HepG2 (cell line): ENCODE data around the gene YPEL3. TPM values are rescaled to one million over a fixed set of nuclear protein-coding genes. Genes with fewer than 3 reads are reported as not detected.

ENCODE experiments used
- GABPA ChIP-seq, 2 experiments: IDR thresholded peaks; 2 replicates each; pipeline ENCODE4 v1.6.1; 2011 to 2016; ENCODE audit warnings: low read depth in 2 of 2, low read length in 1 of 2, missing biosample characterization in 1 of 2, missing genetic modification characterization in 1 of 2
- GABPB1 ChIP-seq: IDR thresholded peaks from 2 replicates; pipeline ENCODE4 v1.6.1; 2016; ENCODE audit warnings: mild to moderate bottlenecking, missing genetic modification reagents, moderate library complexity, missing compliant biosample characterization
- MEIS2 ChIP-seq: sonication (generic); formaldehyde crosslinking; IDR thresholded peaks from 2 replicates; pipeline ENCODE4 v1.9.0; 2021; ENCODE audit warnings: mild to moderate bottlenecking, missing genetic modification reagents
- PRMT3 ChIP-seq: sonication (generic); formaldehyde crosslinking; IDR thresholded peaks from 2 replicates; pipeline ENCODE4 v1.8.1; 2022; ENCODE audit warnings: low read depth, mild to moderate bottlenecking, moderate library complexity, missing genetic modification reagents, borderline replicate concordance
- PRPF4 ChIP-seq: fragments of 200-400 bp; formaldehyde crosslinking; IDR thresholded peaks from 2 replicates; pipeline ENCODE4 v1.6.1; 2016; ENCODE audit warnings: low read length, low read depth; ENCODE audit not compliant: poor library complexity, severe bottlenecking
- SMAD1 ChIP-seq: sonication (generic); formaldehyde crosslinking; IDR thresholded peaks from 2 replicates; pipeline ENCODE4 v1.4.0; 2020; ENCODE audit warnings: missing genetic modification reagents, low read depth, mild to moderate bottlenecking, borderline replicate concordance
- SRY ChIP-seq: sonication (generic); formaldehyde crosslinking; IDR thresholded peaks from 2 replicates; pipeline ENCODE4 v1.8.0; 2022; ENCODE audit warnings: mild to moderate bottlenecking, missing genetic modification reagents
- ZFP36 ChIP-seq: fragments of 150-350 bp; IDR thresholded peaks from 2 replicates; pipeline ENCODE4 v1.6.1; 2018; ENCODE audit warnings: borderline replicate concordance, low read length, low read depth; ENCODE audit not compliant: partially characterized antibody
- ZNF17 ChIP-seq: sonication (generic); formaldehyde crosslinking; IDR thresholded peaks from 2 replicates; pipeline ENCODE4 v1.5.0; 2020; ENCODE audit warnings: mild to moderate bottlenecking, missing genetic modification reagents
- ZNF331 ChIP-seq: sonication (generic); formaldehyde crosslinking; IDR thresholded peaks from 2 replicates; pipeline ENCODE4 v1.4.0; 2020; ENCODE audit warnings: missing genetic modification reagents
- ZNF34 ChIP-seq: sonication (generic); formaldehyde crosslinking; IDR thresholded peaks from 2 replicates; pipeline ENCODE4 v1.4.0; 2020; ENCODE audit warnings: mild to moderate bottlenecking, missing genetic modification reagents, borderline replicate concordance
- ZNF432 ChIP-seq: sonication (generic); formaldehyde crosslinking; IDR thresholded peaks from 2 replicates; pipeline ENCODE4 v1.5.0; 2020; ENCODE audit warnings: missing genetic modification reagents, mild to moderate bottlenecking, borderline replicate concordance
- ZNF510 ChIP-seq: sonication (generic); formaldehyde crosslinking; IDR thresholded peaks from 2 replicates; pipeline ENCODE4 v1.4.0; 2020; ENCODE audit warnings: low read depth, mild to moderate bottlenecking, missing genetic modification reagents
- ZNF761 ChIP-seq: sonication (generic); formaldehyde crosslinking; conservative IDR thresholded peaks from 2 replicates; pipeline ENCODE4 v1.4.0; 2020; ENCODE audit warnings: mild to moderate bottlenecking, missing genetic modification reagents
- polyA plus RNA-seq, 8 experiments: library from polyadenylated mRNA; depleted of rRNA in 3 of 8; stranded (reverse) in 7 of 8; unstranded in 1 of 8; fragments of >200 nt; fragmentation: Illumina TruSeq in 4 of 8; extraction: Trizol in 4 of 8; gene quantifications; 2 replicates each; pipeline versions ENCODE4 v1.2.1 to v1.2.3, GENCODE V29; 2011 to 2016; ENCODE audit warnings: low read depth in 4 of 8, missing spikeins in 1 of 8, mixed read lengths in 1 of 8; ENCODE audit not compliant: insufficient read depth in 1 of 8
- total RNA-seq, 5 experiments: library from RNA; depleted of rRNA; stranded (reverse); fragments of >200 nt; fragmentation: Illumina TruSeq; extraction: Trizol; gene quantifications; 2 replicates each; pipeline ENCODE4 v1.2.3, GENCODE V29; 2016; ENCODE audit warnings: low read depth in 1 of 5
- TF ChIP-seq, protein P1 (sequence below): sonication (generic); formaldehyde crosslinking; IDR thresholded peaks from 2 replicates; pipeline ENCODE4 v1.5.0; 2020; ENCODE audit warnings: mild to moderate bottlenecking, missing genetic modification reagents
- TF ChIP-seq, protein P2 (sequence below): sonication (generic); formaldehyde crosslinking; IDR thresholded peaks from 2 replicates; pipeline ENCODE4 v1.4.0; 2020; ENCODE audit warnings: missing genetic modification reagents, mild to moderate bottlenecking, borderline replicate concordance
- TF ChIP-seq, protein P3 (sequence below), 2 experiments: sonication (generic) in 1 of 2; formaldehyde crosslinking in 1 of 2; IDR thresholded peaks; 2 replicates each; pipeline versions ENCODE4 v1.4.0 to v1.6.1; 2018 to 2020; ENCODE audit warnings: missing genetic modification reagents in 2 of 2, borderline replicate concordance in 1 of 2, low read depth in 1 of 2, mild to moderate bottlenecking in 1 of 2, missing biosample characterization in 1 of 2

YPEL3 gene
- total and polyA plus RNA-seq, 2 of the 13 experiments (the other 11 are each of a cell fraction or from before 2014, with no cell fraction given) = 5.4 to 47.0 TPM

DNA sequence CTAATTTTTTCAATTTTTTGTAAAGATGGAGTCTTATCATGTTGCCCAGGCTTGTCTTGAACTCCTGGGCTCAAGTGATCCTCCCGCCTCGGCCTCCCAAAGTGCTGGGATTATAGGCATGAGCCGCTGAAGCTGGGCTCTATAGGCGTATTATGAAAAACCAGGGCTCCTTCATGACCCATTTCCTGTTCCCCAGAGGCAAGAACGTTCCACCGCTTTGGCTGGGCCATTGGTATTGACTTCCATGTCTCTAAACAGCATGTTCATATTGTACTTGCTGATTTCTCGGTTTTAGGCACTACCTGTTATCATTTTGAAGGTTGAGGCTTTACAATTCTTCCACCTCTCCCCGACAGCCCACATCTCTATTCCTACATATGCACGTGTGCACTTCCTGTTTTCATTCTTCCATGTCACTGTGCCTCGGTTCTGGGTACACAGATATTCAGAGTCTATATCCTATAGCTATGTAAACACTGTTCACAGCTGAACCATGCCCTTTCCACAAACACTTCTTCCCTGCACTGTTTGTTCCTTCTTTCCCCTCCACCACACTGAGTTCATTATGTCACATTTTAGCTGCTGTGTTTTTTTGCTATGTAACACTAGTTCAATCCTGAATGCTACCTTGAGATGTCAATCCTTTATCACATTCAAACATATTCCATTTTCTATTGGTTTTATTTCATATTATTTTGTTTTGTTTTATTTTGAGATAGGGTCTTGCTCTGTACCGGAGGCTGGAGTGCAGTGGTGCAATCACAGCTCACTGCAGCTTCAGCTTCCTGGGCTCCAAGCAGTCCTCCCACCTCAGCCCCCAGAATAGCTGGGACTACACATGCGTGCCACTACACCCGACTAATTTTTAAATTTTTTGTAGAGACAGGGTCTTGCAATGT is 43.8 kb upstream of the YPEL3 start (continued):
- TF ChIP-seq PRMT3 (CRISPR knock-in tag) = no peak
- TF ChIP-seq SMAD1 = no peak; the same call in 1 of the 2 replicates
- TF ChIP-seq, protein P1, sequence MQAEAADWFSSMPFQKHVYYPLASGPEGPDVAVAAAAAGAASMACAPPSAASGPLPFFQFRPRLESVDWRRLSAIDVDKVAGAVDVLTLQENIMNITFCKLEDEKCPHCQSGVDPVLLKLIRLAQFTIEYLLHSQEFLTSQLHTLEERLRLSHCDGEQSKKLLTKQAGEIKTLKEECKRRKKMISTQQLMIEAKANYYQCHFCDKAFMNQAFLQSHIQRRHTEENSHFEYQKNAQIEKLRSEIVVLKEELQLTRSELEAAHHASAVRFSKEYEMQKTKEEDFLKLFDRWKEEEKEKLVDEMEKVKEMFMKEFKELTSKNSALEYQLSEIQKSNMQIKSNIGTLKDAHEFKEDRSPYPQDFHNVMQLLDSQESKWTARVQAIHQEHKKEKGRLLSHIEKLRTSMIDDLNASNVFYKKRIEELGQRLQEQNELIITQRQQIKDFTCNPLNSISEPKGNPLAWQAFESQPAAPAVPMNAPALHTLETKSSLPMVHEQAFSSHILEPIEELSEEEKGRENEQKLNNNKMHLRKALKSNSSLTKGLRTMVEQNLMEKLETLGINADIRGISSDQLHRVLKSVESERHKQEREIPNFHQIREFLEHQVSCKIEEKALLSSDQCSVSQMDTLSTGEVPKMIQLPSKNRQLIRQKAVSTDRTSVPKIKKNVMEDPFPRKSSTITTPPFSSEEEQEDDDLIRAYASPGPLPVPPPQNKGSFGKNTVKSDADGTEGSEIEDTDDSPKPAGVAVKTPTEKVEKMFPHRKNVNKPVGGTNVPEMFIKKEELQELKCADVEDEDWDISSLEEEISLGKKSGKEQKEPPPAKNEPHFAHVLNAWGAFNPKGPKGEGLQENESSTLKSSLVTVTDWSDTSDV (CRISPR knock-in tag) = no peak
- TF ChIP-seq GABPB1 = peak; percentile 70
- TF ChIP-seq ZNF331 (CRISPR knock-in tag) = peak; percentile 97
- no peak for TF ChIP-seq GABPA (IDR thresholded peaks at IDR 0.05; ENCODE audit: low read depth, low read length)
- peak; percentile 81 for TF ChIP-seq GABPA (CRISPR knock-in tag; IDR thresholded peaks at IDR 0.05; ENCODE audit: low read depth)
- peak; percentile 84; the same call in 1 of the 2 replicates for TF ChIP-seq ZNF761
- TF ChIP-seq ZFP36 = no peak
- TF ChIP-seq MEIS2 (CRISPR knock-in tag) = no peak; the same call in 1 of the 2 replicates
- TF ChIP-seq ZNF17 = no peak
- TF ChIP-seq, protein P2, sequence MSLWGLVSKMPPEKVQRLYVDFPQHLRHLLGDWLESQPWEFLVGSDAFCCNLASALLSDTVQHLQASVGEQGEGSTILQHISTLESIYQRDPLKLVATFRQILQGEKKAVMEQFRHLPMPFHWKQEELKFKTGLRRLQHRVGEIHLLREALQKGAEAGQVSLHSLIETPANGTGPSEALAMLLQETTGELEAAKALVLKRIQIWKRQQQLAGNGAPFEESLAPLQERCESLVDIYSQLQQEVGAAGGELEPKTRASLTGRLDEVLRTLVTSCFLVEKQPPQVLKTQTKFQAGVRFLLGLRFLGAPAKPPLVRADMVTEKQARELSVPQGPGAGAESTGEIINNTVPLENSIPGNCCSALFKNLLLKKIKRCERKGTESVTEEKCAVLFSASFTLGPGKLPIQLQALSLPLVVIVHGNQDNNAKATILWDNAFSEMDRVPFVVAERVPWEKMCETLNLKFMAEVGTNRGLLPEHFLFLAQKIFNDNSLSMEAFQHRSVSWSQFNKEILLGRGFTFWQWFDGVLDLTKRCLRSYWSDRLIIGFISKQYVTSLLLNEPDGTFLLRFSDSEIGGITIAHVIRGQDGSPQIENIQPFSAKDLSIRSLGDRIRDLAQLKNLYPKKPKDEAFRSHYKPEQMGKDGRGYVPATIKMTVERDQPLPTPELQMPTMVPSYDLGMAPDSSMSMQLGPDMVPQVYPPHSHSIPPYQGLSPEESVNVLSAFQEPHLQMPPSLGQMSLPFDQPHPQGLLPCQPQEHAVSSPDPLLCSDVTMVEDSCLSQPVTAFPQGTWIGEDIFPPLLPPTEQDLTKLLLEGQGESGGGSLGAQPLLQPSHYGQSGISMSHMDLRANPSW (CRISPR knock-in tag) = peak; percentile 89; the same call in 1 of the 2 replicates
- TF ChIP-seq ZNF432 (CRISPR knock-in tag) = no peak
- TF ChIP-seq, protein P3, sequence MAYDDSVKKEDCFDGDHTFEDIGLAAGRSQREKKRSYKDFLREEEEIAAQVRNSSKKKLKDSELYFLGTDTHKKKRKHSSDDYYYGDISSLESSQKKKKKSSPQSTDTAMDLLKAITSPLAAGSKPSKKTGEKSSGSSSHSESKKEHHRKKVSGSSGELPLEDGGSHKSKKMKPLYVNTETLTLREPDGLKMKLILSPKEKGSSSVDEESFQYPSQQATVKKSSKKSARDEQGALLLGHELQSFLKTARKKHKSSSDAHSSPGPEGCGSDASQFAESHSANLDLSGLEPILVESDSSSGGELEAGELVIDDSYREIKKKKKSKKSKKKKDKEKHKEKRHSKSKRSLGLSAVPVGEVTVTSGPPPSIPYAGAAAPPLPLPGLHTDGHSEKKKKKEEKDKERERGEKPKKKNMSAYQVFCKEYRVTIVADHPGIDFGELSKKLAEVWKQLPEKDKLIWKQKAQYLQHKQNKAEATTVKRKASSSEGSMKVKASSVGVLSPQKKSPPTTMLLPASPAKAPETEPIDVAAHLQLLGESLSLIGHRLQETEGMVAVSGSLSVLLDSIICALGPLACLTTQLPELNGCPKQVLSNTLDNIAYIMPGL (CRISPR knock-in tag; IDR thresholded peaks at IDR 0.05; ENCODE audit: borderline replicate concordance in 1 of 2, low read depth in 1 of 2) = peak; percentile 70 to 79; a peak in 3 of 4 replicates
- no peak; the same call in 1 of the 2 replicates for TF ChIP-seq SRY (CRISPR knock-in tag)
- peak; percentile 70 for TF ChIP-seq ZNF510 (CRISPR knock-in tag)
- TF ChIP-seq PRPF4 = no peak
- peak; percentile 84; the same call in 1 of the 2 replicates for TF ChIP-seq ZNF34 (CRISPR knock-in tag)
